ENCODE data around the gene CREG2. TPM values are rescaled to one million over a fixed set of nuclear protein-coding genes. Genes with fewer than 3 reads are reported as not detected.

The CREG2 gene
- total RNA-seq, 1 donor from 2014 or later = not detected

DNA sequence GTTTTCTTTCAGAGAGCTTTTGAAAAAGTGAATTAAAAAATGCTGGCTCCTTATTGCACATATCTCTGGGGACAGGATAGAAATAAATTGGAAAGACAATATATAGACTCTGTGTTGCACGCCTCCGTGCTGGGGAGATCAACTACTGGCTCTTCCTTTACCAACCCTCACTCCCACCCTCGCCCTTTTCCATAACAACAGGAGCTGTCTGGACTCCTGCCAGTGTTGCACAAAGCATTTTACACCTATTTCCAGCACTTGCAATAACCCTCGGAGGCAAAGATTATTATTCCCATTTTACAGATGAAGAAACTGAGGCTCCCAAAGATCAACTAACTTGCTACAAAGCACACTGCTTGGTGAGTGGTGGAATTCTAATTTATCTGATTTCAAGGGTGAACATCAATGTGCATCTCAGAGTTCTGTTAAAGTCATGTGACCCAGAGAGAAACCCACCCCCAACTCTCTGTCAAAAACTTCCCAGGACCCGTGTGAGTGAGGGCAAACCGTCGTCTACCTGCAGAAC is 4.2 kb downstream of the CREG2 start:
- no peak for ATAC-seq
- no peak for DNase-seq (ENCODE audit: missing footprints)
- intact Hi-C loops (cut with DNase I) = no loop called here

DNA sequence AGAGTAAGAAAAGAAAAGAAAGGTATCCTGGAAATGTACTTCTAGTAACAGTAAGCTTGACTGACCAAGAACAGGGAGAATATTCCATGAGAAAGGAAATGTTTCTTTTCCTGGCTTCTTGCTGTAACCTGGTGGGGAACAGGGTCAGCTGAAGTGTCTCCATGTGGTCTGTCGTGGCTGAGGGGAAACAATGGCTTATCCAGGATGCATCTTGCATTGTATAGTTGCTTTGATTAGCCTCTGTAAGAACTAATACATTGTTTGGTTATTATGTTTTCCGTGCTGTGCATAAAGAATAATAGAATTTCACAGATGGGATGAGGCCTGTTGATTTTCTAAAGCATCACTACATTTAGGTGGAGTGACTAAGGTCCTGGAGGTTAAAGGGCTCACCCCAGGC is 4.9 kb downstream of the CREG2 start:
- no peak for ATAC-seq
- intact Hi-C loops (cut with DNase I) = no loop called here

DNA sequence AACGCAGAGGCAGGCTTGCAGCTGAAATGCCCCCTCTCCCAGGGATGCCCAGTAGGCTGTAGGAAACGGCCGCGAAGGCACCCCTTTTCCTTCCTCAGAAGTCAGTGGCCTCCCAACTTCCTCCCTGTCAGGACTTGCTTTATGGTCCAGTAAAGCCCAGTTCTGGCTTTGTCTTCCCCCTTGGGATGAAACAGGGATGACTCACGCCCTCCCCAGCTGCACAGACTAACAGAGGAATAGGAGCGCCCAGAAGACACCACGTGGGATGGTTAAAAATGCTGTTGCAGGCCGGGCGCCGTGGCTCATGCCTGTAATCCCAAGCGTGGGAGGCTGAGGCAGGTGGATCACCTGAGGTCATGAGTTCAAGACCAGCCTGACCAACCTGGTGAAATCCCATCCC is 6.9 kb downstream of the CREG2 start:
- intact Hi-C loops (cut with DNase I) = no loop called here
- ATAC-seq (peak; percentile 89), DNase-seq (ENCODE audit: missing footprints) (no peak)

More for the DNA sequence above, 4.9 kb downstream of the CREG2 start:
- no peak for DNase-seq (ENCODE audit: missing footprints)

DNA sequence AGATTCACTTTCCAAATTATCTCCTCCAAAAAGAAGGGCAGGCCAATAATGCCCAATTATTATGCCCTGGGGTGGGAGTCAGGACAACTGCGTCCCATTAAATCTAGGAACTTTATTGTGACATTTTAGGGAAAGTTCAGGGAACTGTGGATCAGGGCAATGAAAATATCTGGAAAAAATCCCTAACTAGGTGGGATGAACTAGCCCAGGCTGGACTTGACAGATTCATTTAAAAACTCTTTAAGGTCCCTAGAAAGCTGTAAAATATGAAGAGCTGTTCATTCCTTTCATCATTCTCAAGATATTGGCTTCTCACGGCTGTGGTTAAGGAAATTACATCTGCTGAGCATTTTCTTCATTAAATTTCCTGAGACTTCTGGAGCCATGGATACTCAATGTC is 8.2 kb downstream of the CREG2 start:
- intact Hi-C loops (cut with DNase I) = no loop called here
- ATAC-seq = no peak
- DNase-seq (ENCODE audit: missing footprints) = no peak

DNA sequence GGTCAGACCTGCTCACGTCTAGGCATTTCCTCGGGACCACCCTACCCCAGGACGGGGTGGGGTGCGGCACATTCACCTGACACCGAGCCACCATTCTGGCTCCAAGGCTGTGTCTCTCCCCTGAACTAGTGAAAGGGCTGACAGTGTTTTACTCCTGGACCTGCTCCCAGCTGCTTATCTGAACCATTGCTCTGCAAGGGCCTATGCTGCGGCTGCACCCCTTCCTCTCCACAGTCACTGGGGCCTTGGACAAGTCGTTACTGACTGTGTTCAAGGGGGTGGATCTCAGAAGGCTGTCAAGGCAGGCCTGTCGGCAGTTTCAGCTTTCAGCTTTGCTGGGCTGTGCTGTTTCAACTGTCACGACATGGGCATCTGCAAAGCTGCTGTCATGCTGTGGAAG is 11.7 kb downstream of the CREG2 start:
- intact Hi-C loops (cut with DNase I) = no loop called here
- DNase-seq (ENCODE audit: missing footprints) (no peak), ATAC-seq (peak; percentile 67)

DNA sequence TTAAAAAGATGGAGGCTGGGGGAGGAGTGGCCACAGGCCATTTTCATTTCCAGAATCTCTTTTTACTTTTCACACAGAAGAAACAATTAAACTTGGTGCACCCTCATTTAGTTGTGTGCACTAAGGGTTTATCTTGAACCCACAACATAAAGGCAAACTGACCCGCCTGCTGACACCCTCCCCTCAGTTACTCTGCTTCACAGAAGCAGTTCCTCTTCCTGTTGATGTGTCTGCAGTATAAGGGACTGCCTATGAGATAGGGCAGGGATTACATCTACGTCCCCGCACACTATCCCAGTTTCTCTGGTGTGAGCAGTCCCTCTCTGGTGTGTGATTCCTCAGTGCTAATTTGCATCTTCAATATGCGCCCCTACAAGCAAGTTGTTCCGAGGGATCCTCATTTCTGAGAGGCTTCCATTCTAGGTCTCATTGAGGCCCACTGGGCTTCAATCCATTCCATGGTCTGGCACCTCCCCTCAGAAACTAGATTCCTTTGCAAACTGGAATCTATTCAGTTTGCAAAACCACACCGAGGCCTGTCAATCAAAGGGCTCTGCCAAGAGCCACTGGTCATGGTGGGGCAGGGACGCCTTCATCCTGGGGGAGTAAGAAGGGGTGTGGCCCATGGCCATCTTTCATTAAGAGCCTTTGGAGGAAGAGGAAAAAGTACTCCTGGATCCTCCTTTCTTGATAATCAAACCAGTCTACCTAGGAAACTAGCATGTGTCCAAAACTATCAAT is 12.3 kb downstream of the CREG2 start:
- intact Hi-C loops (cut with DNase I) = no loop called here
- DNase-seq (ENCODE audit: missing footprints) = no peak
- no peak for ATAC-seq

DNA sequence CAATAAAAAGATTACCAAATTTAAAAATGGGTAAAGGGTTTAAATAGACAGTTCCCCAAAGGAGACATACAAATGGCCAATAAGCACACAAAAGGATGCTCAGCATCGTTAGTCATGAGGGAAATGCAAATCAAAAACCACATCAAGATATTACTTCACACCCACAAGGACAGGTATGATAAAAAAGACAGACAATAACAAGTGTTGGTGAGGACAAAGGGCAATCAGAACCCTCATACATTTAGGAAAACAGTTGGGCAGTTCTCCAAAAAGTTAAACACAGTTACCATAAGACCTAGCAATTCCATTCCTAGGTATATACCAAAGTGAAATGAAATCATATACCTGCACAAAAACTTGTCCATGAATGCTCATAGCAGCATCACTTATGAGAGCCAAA is 14.5 kb downstream of the CREG2 start:
- no peak for DNase-seq (ENCODE audit: missing footprints)
- ATAC-seq = no peak
- intact Hi-C loops (cut with DNase I) = no loop called here

DNA sequence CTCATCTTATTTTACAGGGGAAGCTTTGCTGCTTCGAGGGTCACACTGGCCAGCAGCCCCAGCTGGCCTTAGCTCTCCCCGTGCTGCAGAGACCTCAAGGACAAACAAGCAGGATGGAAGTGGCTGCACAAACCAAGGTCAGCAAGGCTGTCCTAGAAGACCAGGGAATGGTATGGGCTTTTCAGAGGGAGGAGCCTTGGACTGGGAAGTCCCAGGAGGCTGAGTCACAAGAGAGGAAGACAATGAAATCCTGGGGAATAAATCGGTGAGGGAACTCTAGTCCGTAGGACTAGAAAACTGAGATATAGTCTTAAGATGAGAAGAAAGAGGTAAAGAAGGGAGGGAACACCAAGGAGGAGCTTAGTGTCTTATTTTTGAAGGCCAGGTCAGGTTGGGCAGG is 15.7 kb downstream of the CREG2 start:
- no peak for ATAC-seq
- intact Hi-C loops (cut with DNase I) = no loop called here

DNA sequence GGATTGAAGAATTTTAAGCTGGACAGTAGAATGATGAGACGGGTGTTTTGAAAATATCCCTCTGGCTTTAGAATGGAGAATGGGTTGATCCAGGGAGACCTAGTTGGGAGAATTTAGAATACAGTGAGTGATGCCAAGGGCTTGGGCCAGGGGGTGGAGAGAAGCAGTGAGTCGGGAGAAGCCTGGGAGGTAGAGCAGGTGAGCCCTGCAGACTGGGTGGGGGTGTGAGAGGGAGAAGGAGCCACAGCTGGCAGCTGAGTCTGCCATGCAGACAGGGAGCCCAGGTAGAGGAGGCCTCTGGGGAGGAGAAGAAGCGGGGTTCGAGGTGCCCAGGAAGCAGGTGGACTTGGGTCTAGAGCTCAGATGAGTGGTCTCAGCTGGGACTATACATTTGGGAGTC is 18.2 kb downstream of the CREG2 start:
- intact Hi-C loops (cut with DNase I) = no loop called here
- no peak for ATAC-seq
- no peak for DNase-seq (ENCODE audit: missing footprints)

More for the DNA sequence above, 15.7 kb downstream of the CREG2 start:
- DNase-seq (ENCODE audit: missing footprints) = no peak

DNA sequence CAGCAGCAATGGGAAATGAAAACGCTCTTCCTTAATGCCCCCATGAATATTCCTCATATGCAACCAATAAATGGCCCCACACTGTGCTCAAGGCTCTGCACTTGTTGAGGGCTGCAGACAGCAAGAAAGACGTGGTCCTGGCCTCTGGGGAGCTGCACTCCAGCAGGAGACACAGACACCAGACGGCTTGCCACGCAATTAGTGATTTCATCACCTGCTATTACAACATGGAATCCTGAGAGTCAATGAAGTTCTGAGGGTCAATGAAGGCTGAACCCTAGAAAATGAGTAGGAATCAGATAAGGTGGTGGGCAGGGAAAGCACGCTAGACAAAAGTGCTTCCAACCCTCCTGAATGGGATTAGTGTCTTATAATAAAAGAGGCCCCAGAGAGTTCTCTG is 18.9 kb downstream of the CREG2 start:
- intact Hi-C loops (cut with DNase I) = no loop called here
- DNase-seq (ENCODE audit: missing footprints) (no peak), ATAC-seq (no peak)

DNA sequence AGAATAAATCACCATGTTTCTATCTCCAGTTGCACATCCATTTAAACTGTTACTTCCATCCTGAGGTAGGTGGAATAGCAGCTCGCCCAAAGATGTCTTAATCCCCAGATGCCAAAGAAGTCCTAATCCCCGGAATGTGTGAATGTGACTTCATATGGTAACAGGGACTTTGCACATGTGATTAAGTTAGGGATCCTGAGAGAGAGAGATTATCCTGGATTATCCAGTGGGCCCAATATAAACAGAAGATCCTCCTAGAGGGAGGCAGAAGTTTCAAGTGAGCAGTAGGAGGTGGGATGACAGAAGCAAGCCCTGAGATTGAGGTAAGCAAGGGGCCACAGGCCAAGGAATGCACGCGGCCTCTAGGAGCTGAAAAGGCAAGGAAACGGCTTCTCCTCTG is 19.8 kb downstream of the CREG2 start:
- no peak for DNase-seq (ENCODE audit: missing footprints)
- no peak for ATAC-seq
- intact Hi-C loops (cut with DNase I) = no loop called here

DNA sequence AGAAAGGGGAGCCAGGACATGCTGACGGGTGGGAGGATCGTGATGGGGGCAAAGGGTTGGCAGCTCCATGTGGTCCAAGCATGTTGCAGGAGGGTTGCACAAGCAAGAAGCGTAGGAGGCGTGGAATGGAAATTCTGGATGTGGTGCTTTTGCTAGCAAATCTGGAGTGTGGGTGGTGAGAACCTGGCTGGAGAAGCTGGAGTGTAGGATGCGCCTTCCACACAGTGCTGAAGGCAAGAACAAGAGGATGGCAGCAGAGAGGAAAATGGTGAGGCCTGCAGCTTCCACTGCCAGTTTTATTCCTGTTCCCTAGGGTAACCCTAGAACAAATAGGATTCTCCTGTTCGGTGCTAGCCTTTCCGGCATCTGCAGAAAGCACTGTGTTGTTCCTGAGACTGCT is 22.4 kb downstream of the CREG2 start:
- ATAC-seq (no peak), DNase-seq (ENCODE audit: missing footprints) (no peak)
- intact Hi-C loops (cut with DNase I) = no loop called here

DNA sequence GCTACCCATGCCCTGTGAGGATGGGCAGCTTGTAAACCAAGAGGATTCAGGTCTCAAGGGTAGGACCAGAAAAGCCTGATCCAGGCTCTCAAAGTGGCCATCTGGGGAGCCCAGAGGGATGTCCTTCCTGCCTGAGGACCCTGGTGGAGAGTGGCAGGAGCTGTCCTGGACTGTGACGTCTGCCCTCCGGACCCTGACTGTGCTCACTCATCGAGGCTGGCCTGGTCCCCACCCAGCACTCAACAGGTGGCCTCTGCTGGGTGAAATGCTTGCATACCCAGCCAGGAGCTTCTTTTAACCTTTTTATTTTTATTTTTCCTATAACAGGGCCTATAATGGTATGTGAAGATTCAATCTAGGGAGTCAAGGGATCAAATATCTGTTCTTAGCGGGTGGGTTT is 24.5 kb downstream of the CREG2 start:
- DNase-seq (ENCODE audit: missing footprints) (no peak), ATAC-seq (no peak)
- intact Hi-C loops (cut with DNase I) = no loop called here

DNA sequence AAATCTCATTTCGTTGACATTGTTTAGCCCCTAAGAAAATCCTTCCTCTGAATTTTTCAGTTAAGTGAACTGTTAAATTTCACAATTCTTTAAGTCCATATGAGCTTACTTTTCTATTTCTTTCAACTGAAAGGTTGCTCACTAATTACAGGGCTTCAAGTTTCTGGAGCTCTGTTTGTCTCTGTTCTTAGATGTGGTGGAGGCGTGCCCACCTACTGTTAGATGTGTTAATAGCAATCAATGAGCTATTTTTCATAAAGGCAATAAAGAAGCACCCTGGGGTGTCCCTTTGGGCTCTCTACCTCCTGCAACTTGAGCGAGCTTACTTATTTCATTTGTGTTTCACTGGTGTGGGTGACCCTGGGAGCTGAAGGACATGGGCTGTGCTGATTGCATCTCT is 25.0 kb downstream of the CREG2 start:
- intact Hi-C loops (cut with DNase I) = no loop called here
- ATAC-seq (no peak), DNase-seq (ENCODE audit: missing footprints) (no peak)

DNA sequence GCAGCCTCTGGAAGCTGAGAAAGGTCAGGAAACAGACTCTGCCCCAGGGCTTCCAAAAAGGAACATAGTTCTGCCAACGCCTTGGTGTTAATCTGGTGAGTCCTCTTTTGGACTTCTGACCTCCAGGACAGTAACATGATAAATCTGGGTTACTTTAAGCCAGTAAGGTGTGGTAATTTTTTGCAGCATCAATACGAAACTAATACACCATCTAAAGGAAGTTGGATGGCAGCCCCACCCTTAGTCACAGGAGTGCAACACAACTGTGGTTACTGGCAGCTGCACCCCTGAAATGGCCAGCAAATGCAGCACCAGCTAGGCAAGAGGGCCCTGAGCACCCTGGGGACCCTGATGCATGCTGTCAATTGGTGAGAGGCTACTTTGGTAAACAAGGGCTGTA is 25.8 kb downstream of the CREG2 start:
- intact Hi-C loops (cut with DNase I) = no loop called here
- ATAC-seq = no peak
- DNase-seq (ENCODE audit: missing footprints) = no peak

DNA sequence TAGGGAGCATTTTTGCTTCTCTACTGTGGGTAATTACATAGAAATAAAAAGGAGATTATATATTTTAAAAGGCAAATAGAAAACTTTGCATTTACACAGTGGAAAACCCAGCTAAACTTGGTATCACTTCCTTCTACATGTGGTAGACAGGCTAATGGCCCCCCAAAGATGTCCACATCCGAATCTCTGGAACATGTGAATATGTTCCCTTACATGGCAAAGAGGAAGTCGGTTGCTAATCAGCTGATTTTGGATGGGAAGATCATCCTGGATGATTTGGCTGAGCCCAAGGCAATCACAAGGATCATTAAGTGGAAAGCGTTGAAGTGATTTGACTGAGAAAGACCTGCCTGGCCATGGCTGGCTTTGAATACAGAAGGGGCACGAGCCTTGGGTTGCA is 26.2 kb downstream of the CREG2 start:
- ATAC-seq (no peak), DNase-seq (ENCODE audit: missing footprints) (no peak)
- intact Hi-C loops (cut with DNase I) = no loop called here

DNA sequence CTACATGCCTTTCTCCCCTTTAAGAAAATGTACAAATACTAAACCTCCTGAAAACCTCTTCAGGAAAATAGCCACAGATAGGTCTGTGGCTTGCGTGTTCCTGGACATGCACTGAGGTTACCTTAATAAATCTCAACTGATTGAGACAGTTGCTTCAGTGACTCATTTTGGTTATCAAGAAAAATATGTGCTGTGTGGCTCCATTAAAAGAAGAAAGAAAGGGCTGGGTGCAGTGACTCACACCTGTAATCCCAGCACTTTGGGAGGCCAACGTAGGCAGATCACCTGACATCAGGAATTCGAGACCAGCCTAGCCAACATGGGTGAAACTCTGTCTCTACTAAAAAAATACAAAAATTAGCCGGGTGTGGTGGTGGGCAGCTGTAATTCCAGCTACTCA is 27.1 kb downstream of the CREG2 start:
- intact Hi-C loops (cut with DNase I) = no loop called here
- no peak for DNase-seq (ENCODE audit: missing footprints)
- no peak for ATAC-seq

DNA sequence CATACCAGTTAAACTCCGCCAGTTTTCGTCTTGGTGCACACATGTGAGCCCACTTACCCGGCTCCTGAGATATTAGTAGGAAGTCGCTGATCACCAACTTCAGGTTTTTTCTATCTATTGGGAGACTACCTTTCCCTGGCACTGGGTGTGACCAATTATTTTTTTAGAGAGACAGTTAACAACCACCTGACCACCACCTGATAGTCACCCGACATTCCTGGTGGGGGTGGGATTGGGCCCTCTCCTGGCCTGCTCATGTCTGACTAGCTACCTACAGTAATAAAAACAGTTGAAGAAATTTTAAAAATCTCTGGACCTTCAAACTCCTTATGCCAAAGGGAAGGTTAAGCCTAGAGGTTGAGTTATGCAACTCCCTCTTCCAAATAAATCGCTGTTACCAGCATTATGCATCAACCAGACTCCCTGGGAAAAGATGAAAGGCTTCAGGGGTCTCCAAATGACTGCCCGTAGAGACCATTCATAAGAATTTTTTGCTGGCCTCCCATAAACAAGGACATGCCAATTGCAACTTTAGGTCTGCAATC is 27.8 kb downstream of the CREG2 start:
- no peak for ATAC-seq
- DNase-seq (ENCODE audit: missing footprints) = no peak
- intact Hi-C loops (cut with DNase I) = loop anchor here (10.0 kb wide), 1 partner anchor 1375 kb away; a partner anchor contains a TSS

DNA sequence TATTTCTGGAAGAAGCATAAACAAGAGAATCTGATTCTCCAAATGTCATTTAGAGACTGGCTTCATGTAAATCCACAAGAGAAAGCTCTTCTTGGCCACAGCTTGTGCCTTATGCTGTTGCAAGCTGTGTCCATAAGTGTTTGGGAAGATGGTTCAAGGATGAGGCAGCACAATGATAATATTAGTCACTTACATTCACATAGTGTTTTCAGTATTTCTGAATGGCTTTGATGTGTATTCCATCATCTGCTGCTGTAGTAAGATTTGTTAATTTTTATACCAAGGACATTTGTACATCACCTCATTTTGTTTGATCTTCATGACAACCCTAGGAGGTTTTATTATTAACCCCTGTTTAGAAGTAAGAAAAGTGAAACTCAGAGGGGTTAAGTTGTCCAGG is 29.9 kb downstream of the CREG2 start:
- intact Hi-C loops (cut with DNase I) = loop anchor here (10.0 kb wide), 1 partner anchor 1377 kb away; a partner anchor contains a TSS
- DNase-seq (ENCODE audit: missing footprints) = no peak
- no peak for ATAC-seq

DNA sequence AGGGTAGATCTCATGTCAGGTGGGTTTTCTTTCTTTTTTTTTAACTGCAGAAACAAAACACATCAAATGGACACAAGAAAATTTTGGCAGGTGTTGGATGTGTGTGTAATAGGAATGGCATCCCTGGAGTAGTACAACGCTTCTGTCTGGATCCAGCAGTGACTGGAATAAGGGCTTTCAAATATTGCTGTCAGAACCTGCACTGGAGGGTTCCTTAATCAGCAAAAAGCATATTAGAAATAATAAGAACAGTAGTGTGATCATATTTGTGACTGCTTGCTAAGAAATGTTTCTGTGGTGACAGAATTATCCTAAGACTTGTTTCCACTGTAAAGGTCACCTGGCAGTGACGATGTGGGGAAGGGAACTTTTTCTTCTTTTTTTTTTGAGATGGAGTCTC is 30.8 kb downstream of the CREG2 start:
- ATAC-seq = no peak
- DNase-seq (ENCODE audit: missing footprints) = no peak
- intact Hi-C loops (cut with DNase I) = loop anchor here (10.0 kb wide), 1 partner anchor 1378 kb away; a partner anchor contains a TSS

DNA sequence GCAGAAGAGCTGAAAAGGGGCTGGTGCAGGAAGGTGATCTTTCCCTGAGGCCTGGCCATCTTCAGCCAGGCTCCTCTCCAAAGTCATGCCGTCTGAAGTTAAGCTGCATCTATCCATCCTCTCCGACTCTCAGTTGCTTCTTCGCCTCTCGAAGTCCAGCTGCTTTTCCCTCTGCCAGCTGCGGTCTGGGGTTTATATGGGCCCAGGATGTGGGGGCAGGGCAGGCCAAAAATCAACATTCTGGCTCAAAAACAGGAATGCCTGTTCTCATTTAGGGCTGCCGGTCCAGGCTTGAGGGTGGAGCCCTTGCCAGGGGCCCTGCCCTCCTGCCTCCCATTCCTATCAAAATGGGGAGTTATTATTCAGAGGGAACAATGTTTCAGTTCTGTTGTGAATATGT is 31.2 kb downstream of the CREG2 start:
- intact Hi-C loops (cut with DNase I) = loop anchor here (10.0 kb wide), 1 partner anchor 1379 kb away; a partner anchor contains a TSS
- no peak for DNase-seq (ENCODE audit: missing footprints)
- no peak for ATAC-seq
